DMS114 treated with DMSO at 0.1 percent for 48 hours (cell line): ENCODE data around the gene ZNRF2.
"Not testable (repeated sequence)": the region's sequence is repeated elsewhere in the genome, so short reads cannot be mapped to it uniquely, and the experiment has no call there.

Experiments
- DNase-seq: peaks from one replicate; lab custom pipeline; 2025; ENCODE audit not compliant: unreplicated experiment; lab: John Stamatoyannopoulos, UW

The ZNRF2 gene

DNA sequence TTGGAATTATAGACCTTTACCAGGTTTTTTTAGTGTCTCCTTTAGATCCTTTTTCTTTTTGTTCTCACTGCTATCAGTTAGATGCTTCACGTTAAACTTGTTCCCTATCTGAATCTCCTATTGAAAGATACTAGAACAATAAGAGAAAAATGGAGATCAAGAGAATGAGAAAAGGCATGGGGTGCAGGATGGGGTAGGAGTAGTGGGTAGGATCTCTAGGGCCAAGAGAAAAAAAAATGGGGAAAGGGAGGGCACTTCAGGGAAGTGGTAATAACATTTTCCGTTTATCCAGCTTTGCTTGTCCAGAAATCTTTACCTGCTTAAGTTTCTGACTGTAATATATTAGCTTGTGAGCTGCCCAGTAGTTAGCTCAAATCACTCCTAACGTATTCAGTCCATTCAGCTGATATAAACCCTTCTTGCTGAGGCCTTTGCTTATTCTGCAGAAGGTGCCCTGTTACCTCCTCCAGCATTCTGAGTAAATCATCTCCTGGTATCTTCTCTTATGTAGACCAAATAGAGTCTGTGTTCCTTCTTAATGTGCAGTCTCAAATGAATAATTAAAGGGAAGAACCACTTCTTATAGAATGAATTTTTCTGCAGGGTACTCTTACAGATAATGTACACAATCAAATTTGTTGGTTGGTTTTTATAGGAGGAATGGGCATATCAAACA, 69.7 kb downstream of the ZNRF2 start:
- DNase-seq, result no peak

DNA sequence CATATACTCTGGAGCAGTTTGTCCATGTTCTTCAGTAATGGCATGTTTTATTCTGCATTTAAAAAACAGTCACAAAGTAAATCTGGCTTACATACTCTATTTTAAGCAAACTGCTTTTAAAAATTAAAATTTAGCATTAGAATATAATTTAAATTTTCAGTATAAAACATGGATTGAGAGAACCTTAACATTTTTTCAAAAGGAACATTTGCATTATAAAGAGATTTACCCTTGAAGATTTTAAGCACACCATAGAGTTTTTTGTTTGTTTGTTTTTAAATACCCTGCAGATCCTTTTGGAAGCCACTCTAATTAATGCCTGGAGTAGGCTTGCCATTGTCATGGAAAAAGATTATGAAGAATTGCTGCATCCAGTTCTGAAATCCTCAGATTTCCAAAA, 70.4 kb downstream of the ZNRF2 start:
- DNase-seq, result no peak

DNA sequence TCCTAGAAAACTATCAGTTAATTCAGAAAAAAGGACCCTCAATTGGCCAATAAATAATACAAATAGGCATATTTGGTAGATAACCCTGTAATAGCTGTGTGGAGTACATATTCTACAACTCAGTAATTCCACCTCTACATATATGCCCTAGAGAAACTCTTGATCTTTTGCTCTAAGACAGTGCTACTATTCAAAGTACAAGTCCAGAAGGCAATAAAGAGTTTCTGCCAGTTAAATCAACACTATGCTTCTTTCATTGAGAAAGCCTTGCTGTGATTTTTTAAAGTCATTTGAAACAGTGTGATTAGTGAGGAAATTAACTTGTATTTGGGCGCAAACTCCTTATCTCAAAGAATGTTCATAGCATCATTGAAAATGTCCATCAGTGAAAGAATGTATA, 75.6 kb downstream of the ZNRF2 start:
- DNase-seq, result no peak

DNA sequence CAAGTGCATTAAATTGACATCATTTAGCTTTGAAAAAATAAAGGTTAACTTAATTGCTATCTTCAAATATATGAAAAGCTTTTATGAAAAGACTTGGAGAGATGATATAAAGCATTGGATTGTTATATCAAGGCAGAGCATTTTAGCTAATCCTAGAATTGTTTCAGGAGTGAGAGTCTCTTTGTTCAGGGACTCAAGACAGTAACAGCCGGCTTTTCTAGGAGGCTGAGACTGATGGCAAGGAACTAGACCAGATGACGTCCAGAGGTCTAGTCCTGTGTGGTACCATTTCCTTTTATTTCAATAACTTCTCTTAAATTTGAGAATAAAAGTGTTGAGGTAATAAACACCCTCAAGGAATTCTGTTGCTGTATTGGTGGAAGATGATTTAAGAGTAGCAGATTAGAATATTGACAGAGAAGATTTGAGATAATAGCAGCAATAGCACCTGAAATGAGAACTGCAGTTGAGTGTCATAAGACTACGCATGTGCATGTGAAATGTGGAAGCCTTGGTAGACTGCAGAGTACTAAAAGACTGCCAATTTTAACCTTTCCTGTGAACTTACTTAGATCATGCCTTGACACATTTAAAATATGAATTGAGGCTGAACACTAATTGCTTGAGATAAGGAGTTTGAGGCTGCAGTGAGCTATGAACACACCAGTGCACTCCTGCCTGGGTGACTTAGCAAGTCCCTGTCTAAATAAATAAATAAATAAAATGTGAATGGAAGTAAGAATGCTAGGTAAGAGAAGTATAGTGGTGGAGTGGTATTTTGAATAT, 79.6 kb downstream of the ZNRF2 start:
- no peak for DNase-seq

DNA sequence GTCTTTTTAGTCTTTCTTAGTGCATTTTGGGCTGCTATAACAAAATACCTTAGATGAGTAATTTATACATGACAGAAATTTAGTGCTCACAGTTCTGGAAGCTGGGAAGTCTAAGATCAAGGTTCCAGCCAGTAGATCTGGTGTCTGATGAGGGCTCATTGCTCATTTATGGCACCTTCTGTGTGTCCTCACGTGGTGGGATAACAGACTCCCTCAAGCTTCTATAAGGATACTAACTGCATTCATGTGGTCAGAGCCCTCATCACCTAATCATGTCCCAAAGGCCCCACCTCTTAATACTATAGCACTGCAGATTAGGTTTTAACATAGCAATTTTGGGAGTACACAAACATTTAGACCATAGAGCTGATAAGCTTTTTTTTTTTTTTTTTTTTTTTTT, 80.4 kb downstream of the ZNRF2 start:
- DNase-seq, result no peak

DNA sequence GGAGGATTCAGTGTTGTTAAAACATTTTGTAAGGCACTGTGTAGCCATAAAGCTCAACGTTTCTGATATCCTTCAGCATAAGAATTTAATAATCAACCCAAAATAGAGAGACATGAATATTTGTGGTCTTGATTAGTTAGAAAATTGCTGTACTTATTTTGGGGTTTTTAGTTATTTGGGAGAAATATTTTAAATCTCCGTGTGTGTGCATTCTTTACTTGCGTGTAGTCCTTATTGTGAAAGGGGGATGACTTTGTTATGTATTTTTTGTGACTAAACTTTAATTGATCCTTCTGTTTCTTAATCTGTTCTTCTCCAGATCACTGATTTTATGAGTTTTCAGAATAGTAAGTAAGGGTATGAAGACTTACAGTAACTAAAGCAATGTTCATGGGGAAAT, 81.2 kb downstream of the ZNRF2 start:
- no peak for DNase-seq

DNA sequence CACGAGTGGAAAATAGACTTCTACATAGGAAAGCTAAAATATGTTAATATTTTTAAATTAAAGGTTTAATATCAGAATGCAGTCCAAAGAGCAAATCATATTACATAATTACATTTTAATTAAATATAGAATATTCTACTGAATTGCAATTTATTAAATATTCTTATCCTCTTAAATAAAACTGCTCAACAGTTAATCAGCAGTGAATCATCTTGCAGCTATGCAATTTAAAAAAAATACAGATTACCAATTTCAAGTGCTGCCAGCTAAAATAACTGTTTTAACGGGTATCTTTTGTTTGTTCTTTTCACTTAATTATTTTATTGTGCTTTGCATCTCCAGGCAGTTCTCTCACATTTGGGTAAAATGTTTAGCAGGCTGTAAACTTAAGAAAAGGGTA, 82.2 kb downstream of the ZNRF2 start:
- no peak for DNase-seq

DNA sequence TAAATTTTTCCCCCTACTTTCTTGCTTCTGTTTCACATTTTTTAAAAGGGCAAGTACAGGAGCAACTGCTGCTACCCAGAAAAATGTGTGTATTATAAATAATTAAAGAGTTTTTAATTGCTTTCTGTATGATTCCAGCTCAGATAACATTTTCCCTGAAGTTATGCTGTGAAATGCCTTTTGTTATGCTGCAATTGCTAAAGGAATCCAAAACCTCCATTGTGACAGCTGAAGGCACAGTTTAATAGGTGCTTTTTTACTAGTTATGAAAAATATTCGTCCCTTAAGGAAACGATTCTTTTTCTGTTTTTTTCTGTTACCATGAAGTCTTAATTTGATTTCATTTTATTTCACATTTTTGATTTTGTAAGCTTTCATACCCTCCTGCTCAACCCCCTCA, 83.2 kb downstream of the ZNRF2 start:
- no peak for DNase-seq

DNA sequence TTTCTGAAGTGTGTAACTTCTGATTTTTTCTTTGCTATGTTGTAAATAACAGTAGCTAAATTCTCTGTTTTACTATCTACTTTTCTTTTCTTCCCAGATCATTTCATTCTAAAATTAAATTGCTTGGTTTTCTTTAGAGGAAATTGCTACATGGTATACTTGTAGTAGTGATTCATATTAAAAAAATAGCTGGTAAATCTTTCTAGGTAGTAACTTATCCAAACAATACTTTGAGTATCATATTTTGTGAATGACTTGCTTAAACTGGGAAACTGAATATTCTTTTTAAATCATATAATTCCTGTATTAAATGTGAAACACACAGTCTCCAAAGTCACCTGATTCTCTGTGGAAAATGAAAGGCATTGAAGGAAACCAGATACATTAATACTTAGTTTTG, 85.5 kb downstream of the ZNRF2 start:
- DNase-seq, result no peak

DNA sequence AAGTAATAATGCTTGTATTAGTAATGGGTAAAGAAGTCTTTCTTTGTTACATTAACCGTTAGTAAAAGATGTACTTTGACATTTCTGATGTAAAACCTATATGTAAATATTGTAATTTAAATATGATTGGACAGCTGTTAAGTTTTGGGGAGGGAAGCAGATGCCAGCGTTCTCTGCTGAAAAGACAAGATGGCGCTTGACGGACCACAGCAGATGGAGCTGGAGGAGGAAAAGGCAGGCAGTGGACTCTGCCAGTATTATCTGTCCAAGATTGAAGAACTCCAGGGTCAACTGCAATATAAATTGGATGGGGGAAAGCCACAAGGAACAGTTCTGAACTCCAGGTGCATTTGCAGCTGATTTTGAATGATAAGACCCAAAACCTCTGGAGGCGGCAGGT, 86.9 kb downstream of the ZNRF2 start:
- no peak for DNase-seq

DNA sequence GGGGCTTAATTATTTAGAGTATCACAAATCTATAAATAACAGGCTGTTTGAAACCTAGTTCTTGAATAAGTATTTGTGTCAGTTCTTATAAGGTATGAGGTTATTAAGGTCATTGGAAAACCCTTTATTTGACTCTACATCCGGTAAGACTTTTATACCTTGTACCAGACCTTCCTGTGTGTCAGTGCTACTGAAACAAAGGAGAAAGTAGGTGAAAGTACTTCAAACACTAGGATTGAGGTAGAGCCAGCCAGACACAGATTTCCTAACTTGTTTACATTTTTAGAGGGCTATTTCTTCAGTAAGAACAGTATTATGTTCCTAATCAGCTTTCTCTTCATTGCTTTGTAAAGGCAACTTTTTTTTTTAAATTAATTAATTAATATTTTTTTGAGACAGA, 93.9 kb downstream of the ZNRF2 start:
- DNase-seq, result no peak

DNA sequence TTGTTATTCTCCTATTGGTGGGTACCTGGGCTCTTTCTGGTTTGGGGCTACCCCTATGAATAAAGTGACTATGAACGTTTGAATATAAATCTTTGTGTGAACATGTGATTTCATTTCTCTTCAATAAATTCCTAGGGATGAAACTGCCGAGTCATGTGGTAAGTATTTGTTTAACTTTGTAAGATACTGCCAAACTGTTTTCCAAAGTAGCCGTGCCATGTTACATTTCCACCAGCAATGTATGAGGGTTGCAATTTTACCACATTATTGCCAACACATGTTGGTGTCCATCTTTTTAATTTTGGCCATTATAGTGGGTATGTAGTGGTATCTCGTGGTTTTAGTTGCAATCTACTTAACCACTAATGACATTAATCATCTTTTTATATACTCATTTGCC, 94.7 kb downstream of the ZNRF2 start:
- DNase-seq, result no peak

DNA sequence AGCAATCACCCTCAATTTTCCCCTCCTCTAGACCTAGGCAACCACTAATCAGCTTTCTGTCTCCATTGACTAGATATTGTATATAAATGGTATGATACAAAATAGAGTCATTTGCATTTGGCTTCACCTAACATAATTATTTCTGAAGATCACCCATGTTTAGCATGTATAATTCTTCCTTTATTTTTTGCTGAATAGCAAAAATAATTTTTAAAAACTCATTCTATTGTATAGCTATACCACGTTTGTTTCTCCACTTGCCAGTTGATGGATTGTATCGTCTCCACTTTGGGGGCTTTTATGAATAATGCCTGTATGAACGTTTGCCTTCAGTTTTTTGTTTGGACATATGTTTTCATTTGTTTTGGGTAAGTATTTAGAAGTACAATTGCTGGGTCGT, 95.3 kb downstream of the ZNRF2 start:
- no peak for DNase-seq

DNA sequence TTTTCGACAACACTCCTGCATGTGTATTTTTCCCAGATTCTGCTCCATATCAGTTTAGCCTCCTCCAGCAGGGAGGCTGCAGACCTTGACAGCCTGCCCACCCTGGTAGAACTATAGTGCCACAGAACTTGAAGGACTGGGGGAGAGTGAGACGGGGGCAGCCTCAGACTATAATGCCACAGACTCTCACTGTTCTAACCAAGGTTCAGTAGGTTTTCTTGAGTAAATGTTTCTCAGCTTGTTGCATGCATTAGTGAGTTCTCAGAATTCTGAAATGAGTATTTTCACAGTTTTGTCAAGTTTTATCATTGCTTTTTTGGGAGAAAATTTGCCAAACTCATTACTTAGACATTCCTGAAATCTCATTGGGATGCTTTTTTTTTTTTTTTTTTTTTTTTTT, 95.9 kb downstream of the ZNRF2 start:
- no peak for DNase-seq

DNA sequence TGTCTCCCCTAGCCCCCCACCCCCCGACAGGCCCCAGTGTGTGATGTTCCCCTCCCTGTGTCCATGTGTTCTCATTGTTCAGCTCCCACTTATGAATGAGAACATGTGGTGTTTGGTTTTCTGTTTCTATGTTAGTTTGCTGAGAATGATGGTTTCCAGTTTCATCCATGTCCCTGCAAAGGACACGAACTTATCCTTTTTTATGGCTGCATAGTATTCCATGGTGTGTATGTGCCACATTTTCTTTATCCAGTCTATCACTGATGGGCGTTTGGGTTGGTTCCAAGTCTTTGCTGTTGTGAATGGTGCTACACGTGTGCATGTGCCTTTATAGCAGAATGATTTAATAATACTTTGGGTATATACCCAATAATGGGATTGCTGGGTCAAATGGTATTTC, 96.4 kb downstream of the ZNRF2 start:
- not testable (repeated sequence) for DNase-seq

DNA sequence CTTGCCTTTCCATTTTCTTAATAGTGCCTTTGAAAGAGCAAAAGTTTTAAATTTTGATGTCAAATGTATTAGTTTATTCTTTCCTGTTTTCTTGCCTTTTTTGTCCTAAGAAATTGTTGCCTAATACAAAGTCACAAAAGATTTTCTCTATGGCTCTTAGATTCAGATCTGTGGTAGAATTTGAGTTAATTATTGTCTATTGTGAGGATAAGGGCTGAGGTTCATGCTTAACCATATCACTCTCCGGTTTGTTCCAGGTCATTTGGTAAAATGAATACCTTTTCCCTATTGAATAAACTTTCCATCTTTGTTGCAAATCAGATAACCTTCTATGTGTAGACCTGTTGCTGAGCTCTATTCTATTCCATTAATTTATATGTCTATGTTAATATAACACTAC, 98.2 kb downstream of the ZNRF2 start:
- DNase-seq, result no peak

DNA sequence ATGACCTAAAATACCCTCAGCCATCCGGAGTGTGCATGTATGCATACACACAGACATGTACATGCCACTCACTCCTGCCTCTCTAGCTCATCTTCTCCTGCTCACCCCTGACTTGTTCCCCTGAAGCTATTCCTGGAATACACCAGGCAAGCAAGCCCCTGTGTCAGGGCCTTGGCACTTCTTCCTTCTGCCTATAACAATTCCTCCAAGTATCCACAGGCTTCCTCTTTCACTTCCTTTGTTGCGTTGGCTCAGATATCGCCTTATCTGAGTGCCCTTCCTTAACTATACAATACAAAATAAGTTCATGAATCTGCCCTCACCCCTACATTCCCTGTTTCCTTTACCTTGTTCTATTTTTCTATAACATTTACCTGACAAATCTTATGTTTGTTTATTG, 105.4 kb downstream of the ZNRF2 start:
- DNase-seq, result no peak

DNA sequence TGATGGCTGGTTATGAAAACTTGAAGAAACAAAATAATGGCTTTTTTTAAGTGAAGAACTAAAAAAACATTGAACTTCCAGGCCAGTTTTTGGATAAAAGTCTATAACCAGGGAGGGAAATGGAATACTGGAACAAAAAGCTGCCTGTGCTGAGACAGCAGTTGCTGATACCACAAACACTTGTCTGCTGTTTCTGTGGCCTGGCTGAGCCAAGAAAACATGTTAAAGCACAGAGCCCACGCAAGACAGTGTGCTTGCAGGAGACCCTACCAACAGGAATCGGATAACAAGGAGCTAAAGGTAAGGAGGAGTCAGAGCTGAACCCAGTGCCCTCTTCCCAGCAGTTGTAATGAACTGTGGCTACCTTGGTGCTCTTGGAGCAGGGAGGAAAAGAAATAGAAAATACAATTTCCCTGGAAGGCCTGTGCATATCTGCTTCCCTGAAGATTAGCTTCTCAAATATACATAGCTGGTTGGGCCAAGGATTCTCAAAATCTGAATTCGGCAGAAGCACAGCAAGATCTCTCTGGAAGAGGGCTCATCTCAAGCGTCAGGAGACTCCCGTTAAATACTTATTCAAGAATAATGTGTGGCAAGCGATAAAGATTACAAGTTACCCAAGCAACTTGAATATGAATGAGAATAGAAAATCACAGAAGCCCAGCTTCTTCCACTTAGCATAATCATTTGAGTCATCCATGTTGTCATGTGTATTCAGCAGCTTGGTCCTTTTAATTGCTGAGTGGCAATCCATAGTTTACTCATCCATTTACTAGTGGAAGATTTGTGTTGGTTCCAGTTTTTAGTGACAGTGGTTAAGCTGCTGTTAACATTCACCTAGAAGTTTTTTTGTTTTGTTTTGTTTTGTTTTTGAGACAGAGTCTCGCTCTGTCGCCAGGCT, 106.6 kb downstream of the ZNRF2 start:
- DNase-seq, result no peak

DNA sequence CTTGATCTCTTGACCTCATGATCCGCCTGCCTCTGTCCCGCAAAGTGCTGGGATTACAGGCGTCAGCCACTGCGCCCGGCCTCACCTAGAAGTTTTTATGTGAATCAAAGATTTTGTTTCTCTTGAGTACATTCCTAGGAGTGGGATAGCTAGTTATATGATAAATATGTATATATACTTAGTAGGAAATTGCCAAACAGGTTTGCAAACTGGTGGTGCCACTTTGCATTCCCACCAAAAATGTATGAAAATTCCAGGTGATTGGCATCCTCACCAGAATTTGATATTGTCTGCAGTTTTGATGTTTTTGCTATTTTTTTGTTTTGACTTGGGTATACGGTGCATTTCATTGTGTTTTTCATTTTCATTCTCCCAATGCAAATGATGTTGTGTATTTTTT, 107.4 kb downstream of the ZNRF2 start:
- no peak for DNase-seq

DNA sequence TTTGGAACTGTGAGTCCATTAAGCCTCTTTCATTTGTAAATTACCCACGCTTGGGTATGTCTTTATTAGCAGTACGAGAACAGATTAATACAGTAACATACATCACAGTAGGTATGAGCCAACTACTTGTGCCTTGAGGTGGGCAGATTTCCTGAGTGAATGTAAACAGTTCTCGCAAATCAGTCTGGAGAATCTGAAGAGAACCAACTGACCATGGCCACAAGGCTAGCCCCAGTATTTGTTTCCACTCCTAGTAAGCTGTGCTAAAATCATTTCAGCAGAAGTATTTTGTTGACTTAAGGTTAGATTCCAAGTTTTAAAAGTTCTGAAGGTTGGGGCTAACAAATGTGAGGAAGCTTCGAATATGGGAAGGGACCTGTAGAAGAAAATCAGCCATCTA, 111.3 kb downstream of the ZNRF2 start:
- no peak for DNase-seq

DNA sequence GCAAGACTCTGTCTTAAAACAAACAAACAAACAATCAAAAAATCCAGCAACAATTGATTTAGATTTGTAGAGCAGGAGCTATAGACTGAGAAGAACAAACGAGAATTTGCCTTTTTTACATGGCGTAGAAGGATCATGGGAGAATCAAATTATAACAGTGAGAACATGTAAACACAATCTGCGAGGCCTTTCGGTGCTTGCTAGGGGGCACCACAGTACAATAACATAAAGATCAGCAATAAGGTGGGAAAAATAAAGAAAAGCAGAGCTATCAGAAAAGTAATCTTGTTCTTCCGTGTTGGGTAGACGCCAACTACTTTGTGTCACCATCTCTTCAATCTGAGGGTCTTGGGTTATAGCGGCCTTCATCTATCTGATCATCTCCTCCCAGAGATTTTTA, 112.0 kb downstream of the ZNRF2 start:
- DNase-seq, result no peak

DNA sequence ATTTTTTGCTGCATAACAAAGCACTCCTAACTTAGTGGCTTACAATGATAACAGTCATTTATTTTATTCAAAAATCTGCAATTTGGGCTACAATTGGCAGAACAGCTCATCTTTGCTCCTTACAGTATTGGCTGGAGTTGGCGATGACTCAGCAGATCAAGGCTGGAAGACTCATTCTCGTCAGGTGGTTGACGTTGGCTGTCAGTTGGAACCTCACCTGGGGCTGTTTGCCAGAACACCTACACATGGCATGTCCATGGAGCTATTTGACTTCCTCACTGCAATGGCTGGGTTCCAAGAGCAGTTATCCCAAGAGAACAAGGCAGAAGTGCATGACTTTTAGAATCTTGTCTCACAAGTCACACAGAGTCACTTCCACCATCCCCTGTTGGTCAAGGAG, 119.1 kb downstream of the ZNRF2 start:
- DNase-seq, result no peak
